ENCODE data around the gene ME3. TPM values are rescaled to one million over a fixed set of nuclear protein-coding genes. Genes with fewer than 3 reads are reported as not detected.

Gene ME3
- total and polyA plus RNA-seq, 2 donors (not counting 1 experiment from before 2014, with no cell fraction given): 1.3 TPM; not detected in 1

DNA sequence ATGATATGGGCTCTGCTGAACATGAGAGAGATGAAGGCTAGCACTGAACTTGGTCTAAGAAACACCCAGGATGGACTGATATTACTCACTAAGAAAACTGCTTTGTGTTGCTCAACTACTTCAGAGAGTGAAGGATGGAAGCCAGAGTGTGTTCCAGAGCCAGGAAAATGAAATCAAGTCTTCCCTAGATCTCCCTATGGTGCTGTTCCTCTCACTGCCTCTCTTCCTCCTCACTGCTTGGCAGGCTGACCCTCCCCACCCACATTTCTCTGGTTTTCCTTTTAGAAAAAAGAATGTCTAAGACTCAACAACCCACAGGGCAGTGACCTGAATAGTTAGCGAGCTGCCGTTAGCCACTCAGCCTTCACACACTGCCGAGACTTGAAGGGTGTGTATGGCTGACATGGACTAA, 232.1 kb downstream of the ME3 start:
- H3K9me3 ChIP-seq (ENCODE audit: control extremely low read depth in 1 of 3, control insufficient read depth in 2 of 3, insufficient read depth in 1 of 3, low read length in 2 of 3): no peaks in the 10 kb centered on the region
- H3K4me3 Mint-ChIP-seq: no peak overlapping the region
- H3K27me3 Mint-ChIP-seq: no peaks in the 10 kb centered on the region
- H3K9ac ChIP-seq (ENCODE audit: low read length): no peak overlapping the region
- no peak for DNase-seq
- TF ChIP-seq EZH2 (IDR thresholded peaks at IDR 0.05; ENCODE audit: borderline replicate concordance, insufficient read depth, low read depth, low read length, poor library complexity, severe bottlenecking): no peak
- TF ChIP-seq, protein P1, sequence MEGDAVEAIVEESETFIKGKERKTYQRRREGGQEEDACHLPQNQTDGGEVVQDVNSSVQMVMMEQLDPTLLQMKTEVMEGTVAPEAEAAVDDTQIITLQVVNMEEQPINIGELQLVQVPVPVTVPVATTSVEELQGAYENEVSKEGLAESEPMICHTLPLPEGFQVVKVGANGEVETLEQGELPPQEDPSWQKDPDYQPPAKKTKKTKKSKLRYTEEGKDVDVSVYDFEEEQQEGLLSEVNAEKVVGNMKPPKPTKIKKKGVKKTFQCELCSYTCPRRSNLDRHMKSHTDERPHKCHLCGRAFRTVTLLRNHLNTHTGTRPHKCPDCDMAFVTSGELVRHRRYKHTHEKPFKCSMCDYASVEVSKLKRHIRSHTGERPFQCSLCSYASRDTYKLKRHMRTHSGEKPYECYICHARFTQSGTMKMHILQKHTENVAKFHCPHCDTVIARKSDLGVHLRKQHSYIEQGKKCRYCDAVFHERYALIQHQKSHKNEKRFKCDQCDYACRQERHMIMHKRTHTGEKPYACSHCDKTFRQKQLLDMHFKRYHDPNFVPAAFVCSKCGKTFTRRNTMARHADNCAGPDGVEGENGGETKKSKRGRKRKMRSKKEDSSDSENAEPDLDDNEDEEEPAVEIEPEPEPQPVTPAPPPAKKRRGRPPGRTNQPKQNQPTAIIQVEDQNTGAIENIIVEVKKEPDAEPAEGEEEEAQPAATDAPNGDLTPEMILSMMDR (IDR thresholded peaks at IDR 0.05): no peak
- POLR2A ChIA-PET: no interaction called here
- H3K27ac ChIP-seq (ENCODE audit: low read length in 2 of 2): no peak overlapping the region
- no peaks in the 10 kb centered on the region for H3K4me1 Mint-ChIP-seq
- H3K4me1 ChIP-seq (ENCODE audit: control insufficient read depth in 2 of 2, insufficient read depth in 2 of 2, low read length in 2 of 2): no peaks in the 10 kb centered on the region
- no peak overlapping the region for H3K27ac Mint-ChIP-seq
- no peak overlapping the region for H2AFZ ChIP-seq (ENCODE audit: insufficient read depth, low read depth, low read length, poor library complexity, severe bottlenecking)
- H3K9me3 Mint-ChIP-seq (ENCODE audit: insufficient read depth): no peaks in the 10 kb centered on the region
- H3K27me3 ChIP-seq (replicated peaks in 1 of 4; ENCODE audit: control extremely low read depth in 1 of 4, control insufficient read depth in 3 of 4, insufficient read depth in 4 of 4, low read length in 3 of 4): no peaks in the 10 kb centered on the region
- intact Hi-C loops (cut with micrococcal nuclease): no loop called here
- no CpG with 5 or more reads among the region's 3 CpGs for WGBS (ENCODE audit: insufficient coverage)
- no peak overlapping the region for H3K4me3 ChIP-seq (ENCODE audit: control extremely low read depth in 1 of 5, extremely low read depth in 1 of 5, insufficient read depth in 1 of 5, low read depth in 2 of 5, low read length in 4 of 5)
- H4K20me1 ChIP-seq (ENCODE audit: control insufficient read depth, insufficient read depth, low read length, poor library complexity, severe bottlenecking): no peaks in the 10 kb centered on the region
- H3K4me2 ChIP-seq (replicated peaks; ENCODE audit: low read depth, low read length, poor library complexity, severe bottlenecking): no peak overlapping the region
- no peaks in the 10 kb centered on the region for H3K79me2 ChIP-seq (ENCODE audit: control insufficient read depth, insufficient read depth, low read length)
- no peaks in the 10 kb centered on the region for H3K36me3 ChIP-seq (replicated peaks in 1 of 2; ENCODE audit: control extremely low read depth in 1 of 2, control insufficient read depth in 1 of 2, extremely low read depth in 1 of 2, insufficient read depth in 2 of 2, low read length in 1 of 2)
- CTCF ChIA-PET: no interaction called here
- ATAC-seq (ENCODE audit: low read depth): no peak

DNA sequence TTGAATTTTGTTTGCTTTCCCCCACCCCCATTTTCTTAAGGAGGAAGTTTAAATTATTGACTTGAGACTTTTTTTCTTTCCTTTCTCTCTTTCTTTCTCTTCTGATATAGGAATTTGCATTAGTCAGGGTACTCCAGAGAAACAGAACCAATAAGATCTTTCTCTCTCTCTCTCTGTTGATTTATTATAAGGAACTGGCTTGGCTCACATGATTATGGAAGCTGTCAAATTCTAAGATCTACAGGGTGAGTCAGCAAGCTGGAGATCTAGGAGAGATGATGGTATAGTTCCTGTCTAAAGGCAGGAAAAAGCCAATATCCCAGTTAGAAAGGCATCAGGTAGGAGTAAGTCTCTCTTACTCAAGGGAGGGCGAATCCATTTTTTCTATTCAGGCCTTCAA, 233.7 kb downstream of the ME3 start:
- WGBS (ENCODE audit: insufficient coverage): no CpG with 5 or more reads among the region's 1 CpG
- Mint-ChIP-seq H3K4me1 (no peaks in the 10 kb centered on the region), H3K4me3 (no peak overlapping the region), H3K27me3 (no peaks in the 10 kb centered on the region), H3K27ac (no peak overlapping the region), H3K9me3 (ENCODE audit: insufficient read depth) (no peaks in the 10 kb centered on the region)
- TF ChIP-seq EZH2 (IDR thresholded peaks at IDR 0.05; ENCODE audit: borderline replicate concordance, insufficient read depth, low read depth, low read length, poor library complexity, severe bottlenecking): no peak
- TF ChIP-seq, protein P1 (IDR thresholded peaks at IDR 0.05): no peak
- Histone ChIP-seq H3K4me3 (ENCODE audit: control extremely low read depth in 1 of 5, extremely low read depth in 1 of 5, insufficient read depth in 1 of 5, low read depth in 2 of 5, low read length in 4 of 5) (no peak overlapping the region), H3K9me3 (ENCODE audit: control extremely low read depth in 1 of 3, control insufficient read depth in 2 of 3, insufficient read depth in 1 of 3, low read length in 2 of 3) (peaks cover 0 to 2% (median 0%) of the 10 kb centered on the region in 3 donors), H3K4me2 (replicated peaks; ENCODE audit: low read depth, low read length, poor library complexity, severe bottlenecking) (no peak overlapping the region), H2AFZ (ENCODE audit: insufficient read depth, low read depth, low read length, poor library complexity, severe bottlenecking) (no peak overlapping the region), H3K9ac (ENCODE audit: low read length) (no peak overlapping the region), H3K4me1 (ENCODE audit: control insufficient read depth in 2 of 2, insufficient read depth in 2 of 2, low read length in 2 of 2) (no peaks in the 10 kb centered on the region), H3K27ac (ENCODE audit: low read length in 2 of 2) (no peak overlapping the region), H4K20me1 (ENCODE audit: control insufficient read depth, insufficient read depth, low read length, poor library complexity, severe bottlenecking) (no peaks in the 10 kb centered on the region), H3K27me3 (replicated peaks in 1 of 4; ENCODE audit: control extremely low read depth in 1 of 4, control insufficient read depth in 3 of 4, insufficient read depth in 4 of 4, low read length in 3 of 4) (no peaks in the 10 kb centered on the region), H3K36me3 (replicated peaks in 1 of 2; ENCODE audit: control extremely low read depth in 1 of 2, control insufficient read depth in 1 of 2, extremely low read depth in 1 of 2, insufficient read depth in 2 of 2, low read length in 1 of 2) (no peaks in the 10 kb centered on the region), H3K79me2 (ENCODE audit: control insufficient read depth, insufficient read depth, low read length) (no peaks in the 10 kb centered on the region)
- ATAC-seq (ENCODE audit: low read depth): no peak
- DNase-seq: no peak
- POLR2A ChIA-PET: no interaction called here
- intact Hi-C loops (cut with micrococcal nuclease): no loop called here
- CTCF ChIA-PET: interaction anchor here (1.2 to 1.3 kb wide), 2 partner anchors 9 to 17 kb away, joined by 3 to 4 read pairs; no protein-coding TSS in a partner anchor
